ENCODE data around the gene GSTA4.

Gene GSTA4

DNA sequence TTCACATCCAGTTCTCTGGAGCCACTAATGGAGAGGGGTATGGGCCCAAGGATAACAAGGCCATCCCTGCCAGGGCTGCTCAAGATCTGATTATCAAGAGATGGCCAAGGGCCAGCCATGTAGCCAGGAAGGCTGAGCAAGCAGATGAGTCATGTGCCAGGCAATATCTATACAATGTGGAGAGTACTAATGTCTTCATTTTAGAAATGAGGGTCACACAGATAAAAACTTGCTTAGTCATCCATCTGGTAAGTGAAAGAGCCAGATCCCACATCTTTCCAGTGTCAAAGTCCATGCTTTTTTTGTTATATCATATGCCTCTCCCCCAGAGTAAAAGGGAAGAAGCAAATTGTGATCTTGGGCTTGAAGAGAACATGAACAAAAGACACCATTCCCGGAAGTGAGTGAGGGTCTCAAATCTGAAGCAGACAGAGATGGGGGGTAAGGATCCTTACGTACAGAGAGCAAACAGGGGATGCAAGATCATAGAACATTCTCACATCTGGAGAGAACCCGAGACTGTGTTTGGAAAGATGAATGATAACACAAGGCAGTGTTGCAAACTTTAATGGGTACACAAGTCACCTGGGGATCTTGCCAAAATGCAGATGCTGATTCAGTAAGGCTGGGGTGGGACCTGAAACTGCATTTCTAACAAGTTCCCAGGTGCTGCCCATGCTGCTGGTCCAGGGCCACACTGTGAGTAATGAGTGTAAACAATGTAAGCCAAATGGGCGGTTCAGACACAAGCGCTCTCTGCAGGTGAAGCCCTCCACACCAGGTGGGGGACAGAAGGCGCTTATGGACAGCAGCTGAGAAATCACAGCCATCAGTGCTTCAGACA is 65.5 kb downstream of the GSTA4 start:
- no peaks in the 10 kb centered on the region for H3K9me2 ChIP-seq (ENCODE audit: low read depth, low read length)
- H3K27ac ChIP-seq (ENCODE audit: low read depth, low read length, poor library complexity, severe bottlenecking), result no peak overlapping the region
- H3K9ac ChIP-seq (ENCODE audit: low read length), result no peak overlapping the region
- no peak overlapping the region for H3K4me3 ChIP-seq (ENCODE audit: low read depth, low read length, poor library complexity, severe bottlenecking)
- no peaks in the 10 kb centered on the region for H4K20me1 ChIP-seq (ENCODE audit: insufficient read depth, low read length)
- no peaks in the 10 kb centered on the region for H3K36me3 ChIP-seq (ENCODE audit: insufficient read depth, low read length)
- TF ChIP-seq EZH2 (IDR thresholded peaks at IDR 0.05; ENCODE audit: borderline replicate concordance, low read length), result no peak
- no peak for TF ChIP-seq CTCF (IDR thresholded peaks at IDR 0.05; ENCODE audit: low read length)
- H3F3A ChIP-seq (ENCODE audit: insufficient read depth, low read length), result no peaks in the 10 kb centered on the region
- H3K9me3 ChIP-seq (ENCODE audit: low read length), result no peaks in the 10 kb centered on the region
- H3K4me2 ChIP-seq (ENCODE audit: low read length), result no peak overlapping the region
- H3K4me1 ChIP-seq (ENCODE audit: insufficient read depth, low read length, severe bottlenecking), result no peaks in the 10 kb centered on the region
- no peaks in the 10 kb centered on the region for H3K27me3 ChIP-seq (ENCODE audit: insufficient read depth, low read length)
- H3K79me2 ChIP-seq (ENCODE audit: insufficient read depth, low read length), result no peaks in the 10 kb centered on the region
- H2AFZ ChIP-seq (ENCODE audit: low read length), result no peak overlapping the region
